CD4-positive, alpha-beta T cell treated with Interleukin-15 for 4 hours (primary cell): Measurements from ENCODE around the gene PCLO.
"Not testable (repeated sequence)": the region's sequence is repeated elsewhere in the genome, so short reads cannot be mapped to it uniquely, and the experiment has no call there.

ENCODE experiments used
- DNase-seq: peaks from one replicate; pipeline ENCODE4 v3.0.0-alpha.2; 2020; ENCODE audit warnings: low spot score

Gene PCLO

GRCh38 chr7:82964150-82964882 lies 198.4 kb downstream of the PCLO start:
- no peak for DNase-seq

- DNase-seq = no peak
Measured at GRCh38 chr7:82961240-82961639, 201.4 kb downstream of the PCLO start.

GRCh38 chr7:82959528-82959927 lies 203.2 kb downstream of the PCLO start:
- DNase-seq = no peak

GRCh38 chr7:82957521-82957920 lies 205.2 kb downstream of the PCLO start:
- DNase-seq = no peak

GRCh38 chr7:82953324-82954027 lies 209.2 kb downstream of the PCLO start:
- DNase-seq = no peak

- no peak for DNase-seq
Measured at GRCh38 chr7:82950436-82950835, 212.2 kb downstream of the PCLO start.

GRCh38 chr7:82945480-82945879 lies 217.2 kb downstream of the PCLO start:
- DNase-seq = no peak

GRCh38 chr7:82945056-82945455 lies 217.6 kb downstream of the PCLO start:
- DNase-seq = no peak

- no peak for DNase-seq
Measured at GRCh38 chr7:82932516-82932915, 230.2 kb downstream of the PCLO start.

GRCh38 chr7:82926477-82926876 lies 236.2 kb downstream of the PCLO start:
- DNase-seq = no peak

- DNase-seq = no peak
Measured at GRCh38 chr7:82925331-82925730, 237.4 kb downstream of the PCLO start.

- no peak for DNase-seq
Measured at GRCh38 chr7:82906502-82906901, 256.2 kb downstream of the PCLO start.

GRCh38 chr7:82904871-82905270 lies 257.8 kb downstream of the PCLO start:
- DNase-seq = no peak

- DNase-seq = not testable (repeated sequence)
Measured at GRCh38 chr7:82901098-82901497, 261.6 kb downstream of the PCLO start.

- DNase-seq = no peak
Measured at GRCh38 chr7:82897500-82897899, 265.2 kb downstream of the PCLO start.

GRCh38 chr7:82894341-82894740 lies 268.3 kb downstream of the PCLO start:
- not testable (repeated sequence) for DNase-seq

GRCh38 chr7:82886324-82886723 lies 276.4 kb downstream of the PCLO start:
- no peak for DNase-seq

GRCh38 chr7:82865856-82866255 lies 296.8 kb downstream of the PCLO start:
- DNase-seq = no peak

GRCh38 chr7:82859106-82859850 lies 303.4 kb downstream of the PCLO start:
- no peak for DNase-seq

- DNase-seq = no peak
Measured at GRCh38 chr7:82851121-82851520, 311.6 kb downstream of the PCLO start.

- no peak for DNase-seq
Measured at GRCh38 chr7:82841828-82842227, 320.9 kb downstream of the PCLO start.

- no peak for DNase-seq
Measured at GRCh38 chr7:82840061-82840460, 322.6 kb downstream of the PCLO start.

GRCh38 chr7:82839555-82839954 lies 323.1 kb downstream of the PCLO start:
- no peak for DNase-seq
